ENCODE results near the gene NCOA1. TPM values are rescaled to one million over a fixed set of nuclear protein-coding genes. Genes with fewer than 3 reads are reported as not detected.

The NCOA1 gene
- total and polyA plus RNA-seq, 2 of the 4 experiments (the other 2 are of a cell fraction): 6.7 to 11.3 TPM

DNA sequence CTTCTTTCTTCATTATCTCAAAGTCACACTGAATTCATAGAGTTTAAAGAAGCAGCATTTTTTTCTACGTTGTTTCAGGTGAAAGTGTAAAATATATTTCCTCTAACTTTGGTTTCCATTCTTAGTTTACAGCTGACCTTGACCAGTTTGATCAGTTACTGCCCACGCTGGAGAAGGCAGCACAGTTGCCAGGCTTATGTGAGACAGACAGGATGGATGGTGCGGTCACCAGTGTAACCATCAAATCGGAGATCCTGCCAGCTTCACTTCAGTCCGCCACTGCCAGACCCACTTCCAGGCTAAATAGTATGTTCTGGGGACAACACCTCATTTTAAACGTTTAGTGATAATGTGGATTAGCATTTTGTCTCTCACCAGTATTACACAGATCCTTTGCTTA is 219.8 kb downstream of the NCOA1 start:
- CTCF ChIA-PET: interaction anchor here (0.9 kb wide), 1 partner anchor 10 kb away, joined by 3 read pairs; no protein-coding TSS in a partner anchor

More for the DNA sequence above, 219.8 kb downstream of the NCOA1 start:
- H2AFZ ChIP-seq (replicated peaks; ENCODE audit: low read length, poor library complexity): no peak overlapping the region
- H3K23ac ChIP-seq (ENCODE audit: low read depth, low read length): no peak overlapping the region
- BruUV-seq (replicated peaks): no TSS peak
- DNase-seq (no peak), ATAC-seq (ENCODE audit: low read depth) (no peak)
- POLR2A ChIA-PET (ENCODE audit: unreplicated experiment): no interaction called here
- H3K9me1 ChIP-seq (ENCODE audit: insufficient read depth, low read length): 0 out of 2 replicates have a peak, but pooled peaks cover 2% of the 10 kb centered on the region
- no peak overlapping the region for H2AK9ac ChIP-seq (replicated peaks; ENCODE audit: low read depth, low read length, poor library complexity)
- H3K14ac ChIP-seq (replicated peaks; ENCODE audit: low read depth, low read length): no peak overlapping the region
- no peak overlapping the region for H3K4me2 ChIP-seq (ENCODE audit: low read depth, low read length)
- no peak overlapping the region for H3K4me3 ChIP-seq (ENCODE audit: insufficient read depth, low read depth, low read length)
- H3K18ac ChIP-seq (ENCODE audit: low read depth, low read length): no peak overlapping the region
- H4K5ac ChIP-seq (ENCODE audit: low read depth, low read length): no peak overlapping the region
- no peaks in the 10 kb centered on the region for H3K79me1 ChIP-seq (ENCODE audit: low read depth in 1 of 2, low read length in 2 of 2)
- 83% methylated on average over 1 of the region's 6 CpGs; no CpG with 5 or more reads in 1 of the 2 experiments for WGBS, 2 experiments (ENCODE audit: extremely low coverage in 2 of 2, insufficient read length in 1 of 2)
- H2BK5ac ChIP-seq (ENCODE audit: low read depth, low read length, poor library complexity, severe bottlenecking): no peak overlapping the region
- no peaks in the 10 kb centered on the region for H4K20me1 ChIP-seq (ENCODE audit: insufficient read depth, low read length)
- no peak overlapping the region for H3K27ac ChIP-seq (ENCODE audit: insufficient read depth, low read length)
- no peak overlapping the region for H2BK120ac ChIP-seq (ENCODE audit: low read depth, low read length)
- dilution Hi-C loops (cut with HindIII; ENCODE audit: low sequenced_read_pairs, unreplicated experiment) (no loop called here), in situ Hi-C loops (cut with MboI; ENCODE audit: low sequenced_read_pairs) (no loop called here), intact Hi-C loops (cut with micrococcal nuclease) (no loop called here)
- no peak overlapping the region for H2AK5ac ChIP-seq (ENCODE audit: low read depth, low read length)
- no peak for TF ChIP-seq RAD21 (IDR thresholded peaks at IDR 0.05; ENCODE audit: low read length)
- TF ChIP-seq ELK1 (IDR thresholded peaks at IDR 0.05; ENCODE audit: borderline replicate concordance, low read depth, low read length): no peak
- no peak for TF ChIP-seq RFX5 (IDR thresholded peaks at IDR 0.05; ENCODE audit: low read depth, low read length)
- no peak for TF ChIP-seq CHD1 (IDR thresholded peaks at IDR 0.05; ENCODE audit: low read depth, low read length)
- TF ChIP-seq SMC3 (IDR thresholded peaks at IDR 0.05; ENCODE audit: low read depth, low read length): no peak
- no peak for TF ChIP-seq CTCF (conservative IDR thresholded peaks at IDR 0.05; ENCODE audit: low read depth, low read length)
- TF ChIP-seq MAZ (IDR thresholded peaks at IDR 0.05; ENCODE audit: borderline replicate concordance, low read depth, low read length): no peak
- TF ChIP-seq MXI1 (IDR thresholded peaks at IDR 0.05; ENCODE audit: borderline replicate concordance, low read depth, low read length): no peak
- no peak for TF ChIP-seq FOS (IDR thresholded peaks at IDR 0.05; ENCODE audit: low read depth, low read length)
- no peak for TF ChIP-seq NFE2L2 (IDR thresholded peaks at IDR 0.05; ENCODE audit: low read depth, low read length)
- no peak for TF ChIP-seq POLR2A (IDR thresholded peaks at IDR 0.05; ENCODE audit: low read depth, low read length)
- TF ChIP-seq RCOR1 (IDR thresholded peaks at IDR 0.05; ENCODE audit: insufficient replicate concordance, low read length): no peak
- TF ChIP-seq CEBPB (IDR thresholded peaks at IDR 0.05; ENCODE audit: low read depth, low read length): no peak
- TF ChIP-seq, protein P1, sequence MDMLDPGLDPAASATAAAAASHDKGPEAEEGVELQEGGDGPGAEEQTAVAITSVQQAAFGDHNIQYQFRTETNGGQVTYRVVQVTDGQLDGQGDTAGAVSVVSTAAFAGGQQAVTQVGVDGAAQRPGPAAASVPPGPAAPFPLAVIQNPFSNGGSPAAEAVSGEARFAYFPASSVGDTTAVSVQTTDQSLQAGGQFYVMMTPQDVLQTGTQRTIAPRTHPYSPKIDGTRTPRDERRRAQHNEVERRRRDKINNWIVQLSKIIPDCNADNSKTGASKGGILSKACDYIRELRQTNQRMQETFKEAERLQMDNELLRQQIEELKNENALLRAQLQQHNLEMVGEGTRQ (IDR thresholded peaks at IDR 0.05; ENCODE audit: low read depth, low read length): no peak
- TF ChIP-seq MAFK (IDR thresholded peaks at IDR 0.05; ENCODE audit: low read depth, low read length): no peak
- no peak for TF ChIP-seq BHLHE40 (IDR thresholded peaks at IDR 0.05; ENCODE audit: low read depth, low read length)
- H3K9me3 ChIP-seq (ENCODE audit: control insufficient read depth, insufficient read depth, low read length): no peaks in the 10 kb centered on the region
- no peak overlapping the region for H3K9ac ChIP-seq (ENCODE audit: low read depth, low read length)
- H3K27me3 ChIP-seq (ENCODE audit: control insufficient read depth, insufficient read depth, low read length): no peaks in the 10 kb centered on the region
- H4K91ac ChIP-seq (ENCODE audit: insufficient read depth, low read depth, low read length): no peak overlapping the region
- H3K36me3 ChIP-seq (ENCODE audit: control insufficient read depth, insufficient read depth, low read length): peaks cover 7% of the 10 kb centered on the region; the same call in 1 of the 2 replicates
- no peak overlapping the region for H4K8ac ChIP-seq (ENCODE audit: low read depth in 2 of 2, low read length in 2 of 2)
- H3K4ac ChIP-seq (ENCODE audit: low read depth, low read length): no peak overlapping the region
- no peak overlapping the region for H2BK15ac ChIP-seq (ENCODE audit: low read depth, low read length)
- H2BK20ac ChIP-seq (ENCODE audit: low read depth, low read length): no peak overlapping the region
- no peak overlapping the region for H3K56ac ChIP-seq (ENCODE audit: extremely low read depth, insufficient read depth, low read length)
- peaks cover 2% of the 10 kb centered on the region; the same call in 1 of the 2 replicates for H3K4me1 ChIP-seq (ENCODE audit: control insufficient read depth, insufficient read depth, low read length)

Measured in IMR-90 (cell line).